OCI-LY7 (cell line): Measurements from ENCODE around the gene C12orf42.

Experiments used
- CTCF ChIP-seq: fragments of 200-600 bp; sonication (generic); conservative IDR thresholded peaks from 2 replicates; pipeline ENCODE4 v1.5.1; 2014; ENCODE audit warnings: mild to moderate bottlenecking, antibody characterized with exemption, low read length, moderate library complexity, mixed read lengths
- EZH2phosphoT487 ChIP-seq: fragments of 200-600 bp; sonication (generic); IDR thresholded peaks from 2 replicates; pipeline ENCODE4 v1.6.1; 2018; ENCODE audit warnings: low read depth, borderline replicate concordance, mild to moderate bottlenecking, mixed run types, antibody characterized with exemption, low read length, moderate library complexity, mixed read lengths

GRCh38 chr12:103415681-103416080, 80.1 kb downstream of the C12orf42 start:
- TF ChIP-seq CTCF (no peak), EZH2phosphoT487 (no peak)
